ENCODE data around the gene ESCO1. TPM values are rescaled to one million over a fixed set of nuclear protein-coding genes. Genes with fewer than 3 reads are reported as not detected.

Gene ESCO1
- total and polyA plus RNA-seq, 2 experiments from 2014 or later: 10.9 to 22.0 TPM

DNA sequence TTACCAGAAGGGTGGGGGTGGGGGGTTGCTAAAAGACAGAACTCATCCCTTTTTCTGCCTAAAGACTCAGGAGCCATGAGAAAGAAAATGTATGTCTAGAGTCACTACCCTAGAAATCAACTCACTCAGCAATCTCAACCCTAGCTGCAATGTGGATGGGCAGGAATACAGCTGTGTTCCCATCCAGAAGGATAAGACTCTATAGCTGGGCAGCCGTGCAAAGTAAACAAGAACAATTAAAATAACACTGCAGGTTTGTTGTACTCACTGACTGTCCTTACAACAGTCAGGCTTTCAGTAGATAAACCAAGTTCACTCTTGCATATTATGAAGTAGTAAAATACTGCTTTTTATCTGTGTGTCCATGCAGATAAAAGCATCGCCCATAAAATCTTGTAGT lies 74.0 kb downstream of the ESCO1 start:
- no peaks in the 10 kb centered on the region for H3K9me2 ChIP-seq (replicated peaks; ENCODE audit: insufficient read depth)
- H3K4me2 ChIP-seq: no peak overlapping the region
- TF ChIP-seq EZH2phosphoT487 (IDR thresholded peaks at IDR 0.05; ENCODE audit: low read depth, severe bottlenecking, unreplicated experiment) (no peak), EZH2 (IDR thresholded peaks at IDR 0.05; ENCODE audit: borderline replicate concordance) (no peak), CTCF (IDR thresholded peaks at IDR 0.05; ENCODE audit: poor library complexity) (no peak)
- H2AFZ ChIP-seq: no peak overlapping the region
- H3K9me3 ChIP-seq (ENCODE audit: low read depth): no peaks in the 10 kb centered on the region
- H3K4me3 ChIP-seq: no peak overlapping the region
- no peak overlapping the region for H3K27ac ChIP-seq
- no peaks in the 10 kb centered on the region for H3K27me3 ChIP-seq
- WGBS (ENCODE audit: low lambda C conversion rate, missing lambda C conversion rate): 67% methylated on average over 2 of the region's 2 CpGs
- no peak for DNase-seq (ENCODE audit: low spot score)
- H3K79me2 ChIP-seq: no peaks in the 10 kb centered on the region
- H4K20me1 ChIP-seq (ENCODE audit: insufficient read depth, poor library complexity, severe bottlenecking): no peaks in the 10 kb centered on the region
- no peaks in the 10 kb centered on the region for H3K36me3 ChIP-seq (replicated peaks; ENCODE audit: insufficient read depth, low read depth)
- no peaks in the 10 kb centered on the region for H3K4me1 ChIP-seq (ENCODE audit: insufficient read depth)

- no peaks in the 10 kb centered on the region for H4K20me1 ChIP-seq (ENCODE audit: insufficient read depth, poor library complexity, severe bottlenecking)
- H3K9me2 ChIP-seq (replicated peaks; ENCODE audit: insufficient read depth): no peaks in the 10 kb centered on the region
- H3K9me3 ChIP-seq (ENCODE audit: low read depth): no peaks in the 10 kb centered on the region
- no peak overlapping the region for H2AFZ ChIP-seq
- no peaks in the 10 kb centered on the region for H3K79me2 ChIP-seq
- no peaks in the 10 kb centered on the region for H3K27me3 ChIP-seq
- no peak for TF ChIP-seq CTCF (IDR thresholded peaks at IDR 0.05; ENCODE audit: poor library complexity)
- no peak for TF ChIP-seq EZH2phosphoT487 (IDR thresholded peaks at IDR 0.05; ENCODE audit: low read depth, severe bottlenecking, unreplicated experiment)
- TF ChIP-seq EZH2 (IDR thresholded peaks at IDR 0.05; ENCODE audit: borderline replicate concordance): no peak
- H3K4me3 ChIP-seq: no peak overlapping the region
- no peak overlapping the region for H3K4me2 ChIP-seq
- no peak for DNase-seq (ENCODE audit: low spot score)
- WGBS (ENCODE audit: low lambda C conversion rate, missing lambda C conversion rate): 80% methylated on average over 2 of the region's 2 CpGs
- no peaks in the 10 kb centered on the region for H3K36me3 ChIP-seq (replicated peaks; ENCODE audit: insufficient read depth, low read depth)
- no peaks in the 10 kb centered on the region for H3K4me1 ChIP-seq (ENCODE audit: insufficient read depth)
- no peak overlapping the region for H3K27ac ChIP-seq
Observed at GRCh38 chr18:21525916-21526315, 74.6 kb downstream of the ESCO1 start.

DNA sequence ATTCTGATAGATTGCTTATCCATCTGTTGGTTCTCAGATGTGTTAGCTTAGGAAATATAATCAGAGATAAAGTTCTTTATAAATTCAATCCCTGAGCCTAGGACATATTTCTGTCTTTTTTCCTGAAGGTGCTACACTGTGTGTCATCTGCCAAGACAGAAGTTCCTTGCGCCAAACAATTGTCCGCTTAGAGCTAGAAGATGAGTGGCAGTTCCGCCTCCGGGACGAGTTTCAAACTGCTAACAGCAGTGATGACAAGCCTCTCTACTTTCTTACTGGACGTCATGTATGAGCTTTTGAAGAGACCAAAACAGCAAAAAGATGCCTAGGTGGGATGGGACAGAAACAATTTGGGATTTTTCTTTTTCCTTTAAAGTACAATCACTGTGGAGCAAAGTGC lies 78.0 kb downstream of the ESCO1 start:
- Histone ChIP-seq H3K9me3 (ENCODE audit: low read depth) (no peaks in the 10 kb centered on the region), H3K79me2 (no peaks in the 10 kb centered on the region), H3K27ac (no peak overlapping the region), H4K20me1 (ENCODE audit: insufficient read depth, poor library complexity, severe bottlenecking) (no peaks in the 10 kb centered on the region), H3K27me3 (no peaks in the 10 kb centered on the region), H3K4me3 (no peak overlapping the region), H3K4me2 (no peak overlapping the region), H2AFZ (no peak overlapping the region), H3K9me2 (replicated peaks; ENCODE audit: insufficient read depth) (no peaks in the 10 kb centered on the region), H3K4me1 (ENCODE audit: insufficient read depth) (no peaks in the 10 kb centered on the region), H3K36me3 (replicated peaks; ENCODE audit: insufficient read depth, low read depth) (no peaks in the 10 kb centered on the region)
- no peak for TF ChIP-seq EZH2 (IDR thresholded peaks at IDR 0.05; ENCODE audit: borderline replicate concordance)
- no peak for TF ChIP-seq EZH2phosphoT487 (IDR thresholded peaks at IDR 0.05; ENCODE audit: low read depth, severe bottlenecking, unreplicated experiment)
- TF ChIP-seq CTCF (IDR thresholded peaks at IDR 0.05; ENCODE audit: poor library complexity): no peak
- 93% methylated on average over 6 of the region's 6 CpGs for WGBS (ENCODE audit: low lambda C conversion rate, missing lambda C conversion rate)
- DNase-seq (ENCODE audit: low spot score): no peak

- no peak overlapping the region for H2AFZ ChIP-seq
- H3K4me1 ChIP-seq (ENCODE audit: insufficient read depth): no peaks in the 10 kb centered on the region
- no peak overlapping the region for H3K27ac ChIP-seq
- 100% methylated on average over 5 of the region's 5 CpGs for WGBS (ENCODE audit: low lambda C conversion rate, missing lambda C conversion rate)
- H3K27me3 ChIP-seq: no peaks in the 10 kb centered on the region
- TF ChIP-seq EZH2phosphoT487 (IDR thresholded peaks at IDR 0.05; ENCODE audit: low read depth, severe bottlenecking, unreplicated experiment): no peak
- no peak for TF ChIP-seq CTCF (IDR thresholded peaks at IDR 0.05; ENCODE audit: poor library complexity)
- no peak for TF ChIP-seq EZH2 (IDR thresholded peaks at IDR 0.05; ENCODE audit: borderline replicate concordance)
- DNase-seq (ENCODE audit: low spot score): no peak
- no peaks in the 10 kb centered on the region for H3K36me3 ChIP-seq (replicated peaks; ENCODE audit: insufficient read depth, low read depth)
- H3K4me2 ChIP-seq: no peak overlapping the region
- no peak overlapping the region for H3K4me3 ChIP-seq
- no peaks in the 10 kb centered on the region for H3K79me2 ChIP-seq
- no peaks in the 10 kb centered on the region for H3K9me3 ChIP-seq (ENCODE audit: low read depth)
- H3K9me2 ChIP-seq (replicated peaks; ENCODE audit: insufficient read depth): no peaks in the 10 kb centered on the region
- no peaks in the 10 kb centered on the region for H4K20me1 ChIP-seq (ENCODE audit: insufficient read depth, poor library complexity, severe bottlenecking)
Observed at GRCh38 chr18:21513741-21514140, 86.8 kb downstream of the ESCO1 start.
